Endometrium (tissue), 2 donors: ENCODE data around the gene LAYN.

Source experiments
- FAIRE-seq: peaks from 2 replicates; lab custom pipeline; 2012; peaks lifted over from hg19 to GRCh38; lab: Jason Lieb, UNC
- donor health status: control.
- donor health status: control.

Gene LAYN

GRCh38 chr11:111540114-111540936 lies at the start of gene LAYN:
Gene LAYN, plus strand, starts transcription at chr11:111540720. Its CDS starts 124 bp downstream, at chr11:111540844.
- FAIRE-seq: no peak

DNA sequence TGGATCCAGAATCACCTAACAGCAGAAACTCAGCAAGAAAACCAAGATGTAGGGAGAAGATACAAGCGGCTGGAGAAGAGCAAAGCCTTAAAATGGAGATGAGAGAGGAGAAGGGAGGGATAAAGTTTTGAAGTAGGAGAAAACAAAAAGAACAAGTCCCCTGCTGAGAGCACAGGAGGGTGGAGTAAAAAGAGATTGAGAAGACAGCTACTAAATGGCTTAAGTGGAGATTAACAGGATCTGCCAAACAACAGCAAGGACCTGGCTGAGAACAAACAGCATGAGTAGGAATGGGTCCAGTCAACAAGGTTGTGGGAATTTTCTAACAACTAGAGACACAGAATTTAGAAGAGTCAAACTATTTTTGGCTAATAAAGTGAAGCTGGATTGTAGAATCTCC lies 46.5 kb upstream of the LAYN start:
- no peak for FAIRE-seq

- FAIRE-seq: no peak
Measured at GRCh38 chr11:111499483-111499882, 41.0 kb upstream of the LAYN start.

- no peak for FAIRE-seq
Measured at GRCh38 chr11:111500481-111500880, 40.0 kb upstream of the LAYN start.

GRCh38 chr11:111502611-111503010 lies 37.9 kb upstream of the LAYN start:
- no peak for FAIRE-seq

DNA sequence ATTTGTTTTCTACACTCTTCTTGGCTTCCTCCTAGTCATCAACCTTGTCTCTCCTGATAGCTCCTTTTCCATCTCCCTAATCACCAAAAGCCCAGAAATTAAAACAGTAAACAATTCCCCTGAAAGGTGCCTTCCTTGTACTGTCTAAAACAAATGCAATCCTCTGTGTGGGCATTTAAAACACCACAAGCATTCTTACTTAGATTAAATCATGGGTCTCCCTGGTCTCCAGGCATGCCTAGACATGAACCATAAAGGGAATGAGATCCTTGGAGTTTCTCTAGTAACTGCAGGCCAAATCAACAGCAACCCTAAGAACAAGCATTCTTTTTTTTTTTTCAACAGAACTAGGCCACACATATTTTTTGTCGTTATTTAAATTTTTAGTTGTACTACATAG lies 30.2 kb upstream of the LAYN start:
- no peak for FAIRE-seq

DNA sequence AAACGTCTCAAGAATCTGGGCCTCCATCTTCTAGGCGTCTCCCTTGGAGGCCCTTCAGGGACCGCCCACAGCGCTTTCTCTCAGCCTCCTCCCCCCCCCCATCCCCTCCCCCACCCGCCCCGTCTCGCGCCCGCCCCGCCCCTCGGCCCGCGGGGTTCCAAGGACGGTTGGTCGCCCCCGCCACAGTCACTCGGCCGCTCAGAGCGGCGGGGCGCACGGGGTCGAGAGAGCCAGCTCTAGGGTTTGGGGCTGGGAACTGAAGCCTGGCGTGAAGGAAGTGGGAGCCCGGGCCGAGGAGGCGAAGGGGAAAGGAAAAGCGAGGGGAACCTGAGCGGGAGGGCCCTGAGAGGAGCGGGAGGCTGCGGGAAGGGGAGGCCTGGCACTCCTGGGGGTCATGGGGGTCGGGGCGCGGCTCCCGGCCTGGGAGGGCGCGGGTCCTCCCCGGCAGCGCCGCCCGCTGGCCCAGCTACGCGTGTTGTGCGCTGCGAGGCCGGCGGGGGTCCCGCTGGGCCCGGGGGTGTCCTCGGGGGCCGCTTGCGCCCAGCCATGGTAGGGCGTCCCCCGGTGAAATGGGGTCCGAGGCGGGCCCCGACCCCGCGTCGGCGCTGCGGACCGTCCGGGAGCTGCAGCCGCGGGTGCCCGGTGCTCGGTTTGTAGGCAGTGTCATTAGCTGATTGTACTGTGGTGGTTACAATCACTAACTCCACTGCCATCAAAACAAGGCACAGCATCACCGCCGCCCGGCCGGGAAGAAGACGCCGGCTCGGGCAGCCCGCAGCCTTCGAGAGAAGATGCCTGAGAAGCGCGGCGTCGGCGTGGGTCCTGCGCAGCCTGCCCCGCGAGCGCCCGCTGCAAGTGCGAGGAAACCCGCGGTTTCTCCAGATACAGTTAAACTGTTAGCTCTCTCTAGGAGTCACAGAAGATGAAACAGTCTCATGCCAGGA lies 28.0 kb upstream of the LAYN start, which contains the start of gene BTG4:
BTG4 (minus strand) TSS at position 91 of the 944 bp plus-strand sequence. CDS start 13,610 bp downstream, outside the sequence.
- no peak for FAIRE-seq

- no peak for FAIRE-seq
Measured at GRCh38 chr11:111513240-111513605, 27.3 kb upstream of the LAYN start.

DNA sequence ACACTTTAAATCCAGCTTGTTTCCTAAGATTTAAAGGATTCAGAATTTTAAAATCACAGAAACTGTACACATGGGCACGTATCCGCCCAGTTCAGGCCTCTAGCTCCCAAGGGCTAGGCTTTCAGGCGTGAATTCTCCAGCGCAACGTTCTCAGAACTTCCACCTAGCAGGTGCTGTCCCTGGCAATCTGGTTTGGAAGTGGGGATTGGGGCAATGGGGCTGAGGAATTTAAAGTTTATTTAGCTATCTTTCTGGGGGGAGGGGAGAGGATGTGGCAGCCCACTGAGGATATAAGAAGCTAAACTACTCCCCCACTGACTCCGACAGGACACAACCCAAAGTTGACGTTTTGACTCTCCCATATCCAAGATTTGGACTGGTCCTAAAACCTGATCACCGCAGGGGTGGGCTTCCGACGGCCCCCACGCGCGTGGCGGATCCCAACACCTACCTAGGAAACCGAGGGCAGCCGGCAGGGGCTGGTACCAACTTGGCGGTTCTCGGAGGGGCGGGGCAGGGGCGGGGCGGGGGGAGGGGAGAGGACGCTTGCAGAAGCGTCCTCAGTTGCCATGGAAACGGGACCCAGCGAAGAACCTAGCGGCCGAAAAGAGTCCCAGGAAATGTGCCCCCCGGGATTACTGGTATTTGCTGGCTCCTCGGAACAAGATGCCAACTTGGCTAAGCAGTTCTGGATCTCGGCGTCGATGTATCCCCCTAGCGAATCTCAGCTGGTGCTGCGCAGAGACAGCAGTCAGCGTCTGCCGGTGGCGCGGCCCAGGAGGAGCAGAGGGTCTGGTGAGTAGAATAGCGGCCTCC lies 26.1 kb upstream of the LAYN start, which contains the start of gene HOATZ:
HOATZ (plus strand) TSS at position 563 of the 816 bp plus-strand sequence; CDS start at position 570, 7 bp downstream.
- no peak for FAIRE-seq

- FAIRE-seq: no peak
Measured at GRCh38 chr11:111515591-111515990, 24.9 kb upstream of the LAYN start.

GRCh38 chr11:111518668-111519067 lies 21.9 kb upstream of the LAYN start:
- FAIRE-seq: no peak

GRCh38 chr11:111520560-111520959 lies 20.0 kb upstream of the LAYN start:
- no peak for FAIRE-seq

DNA sequence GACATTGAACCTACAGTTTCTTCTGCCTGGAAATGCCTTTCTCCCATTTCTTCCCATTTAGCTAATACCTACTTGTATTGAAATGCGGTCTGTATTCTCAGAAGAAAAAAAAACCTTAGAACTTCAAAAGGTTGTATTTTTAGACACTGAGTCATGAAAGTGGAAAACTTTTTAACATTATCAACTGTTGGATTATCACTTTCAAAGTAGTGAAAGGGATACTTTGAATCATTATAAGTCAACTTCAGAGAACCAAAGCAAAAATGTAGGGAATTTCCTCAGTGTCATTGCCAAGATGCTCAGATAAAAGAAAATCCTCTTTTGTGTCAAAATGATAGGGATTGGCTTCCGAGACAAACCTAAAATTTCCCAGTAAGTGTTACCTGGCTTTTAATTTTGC lies 19.4 kb upstream of the LAYN start:
- FAIRE-seq: no peak

DNA sequence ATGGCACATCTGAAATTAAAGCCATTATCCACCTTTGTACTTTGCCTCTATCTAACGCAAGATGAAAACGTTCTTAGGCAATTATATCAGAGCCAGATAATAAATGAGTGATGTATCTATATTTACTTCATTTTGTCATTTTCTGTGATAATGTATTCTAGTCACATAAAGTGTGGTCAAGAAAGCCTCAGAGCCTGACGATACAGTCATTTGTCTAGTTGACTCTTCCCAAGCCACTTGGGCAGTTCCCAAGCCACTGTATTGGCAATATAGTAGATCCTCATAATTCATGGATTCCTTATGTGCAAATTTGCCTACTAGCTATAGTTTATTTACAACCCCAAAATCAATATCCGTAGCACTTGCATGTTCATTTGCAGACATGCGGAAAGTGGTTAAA lies 18.1 kb upstream of the LAYN start:
- no peak for FAIRE-seq

GRCh38 chr11:111523343-111523742 lies 17.2 kb upstream of the LAYN start:
- no peak for FAIRE-seq

DNA sequence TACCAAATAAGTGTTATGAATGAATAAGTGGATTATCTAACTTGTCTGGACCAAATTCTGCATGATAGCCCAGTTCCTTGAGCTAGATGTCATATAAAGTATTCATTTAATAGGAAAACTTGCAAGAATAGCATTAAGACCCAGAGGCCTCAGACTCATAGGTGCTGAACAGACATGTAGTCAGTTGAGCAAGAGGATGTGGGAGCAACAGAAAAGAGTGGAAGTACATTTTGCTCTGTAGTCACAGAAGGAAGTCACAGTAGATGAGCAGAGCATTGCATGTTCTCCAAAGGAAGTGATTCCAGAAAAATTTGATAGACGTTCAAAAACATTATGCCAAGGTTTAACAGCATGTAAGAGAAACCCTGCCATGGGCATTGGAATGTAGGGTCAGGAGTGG lies 16.5 kb upstream of the LAYN start:
- FAIRE-seq: no peak

GRCh38 chr11:111525456-111525855 lies 15.1 kb upstream of the LAYN start:
- FAIRE-seq: no peak

DNA sequence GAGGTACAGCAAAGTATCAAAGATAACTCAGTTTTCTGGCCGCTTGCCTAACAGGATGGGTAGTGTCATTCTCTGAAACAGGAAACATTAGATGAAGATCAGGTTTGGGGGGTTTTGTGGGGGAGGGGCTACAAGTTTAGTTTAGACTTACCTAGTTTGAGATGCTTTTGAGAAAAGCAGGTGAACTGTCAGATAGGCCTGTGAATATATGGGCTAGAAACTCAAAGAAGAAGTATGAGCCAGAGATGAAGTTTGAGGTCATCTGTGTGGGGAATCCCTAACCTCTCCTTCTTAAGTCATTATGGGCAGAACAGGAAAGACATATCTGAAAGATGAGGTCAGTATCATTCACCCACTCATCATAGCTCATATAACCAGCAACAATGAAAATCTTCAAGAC lies 14.0 kb upstream of the LAYN start:
- no peak for FAIRE-seq

- no peak for FAIRE-seq
Measured at GRCh38 chr11:111527279-111527678, 13.2 kb upstream of the LAYN start.

DNA sequence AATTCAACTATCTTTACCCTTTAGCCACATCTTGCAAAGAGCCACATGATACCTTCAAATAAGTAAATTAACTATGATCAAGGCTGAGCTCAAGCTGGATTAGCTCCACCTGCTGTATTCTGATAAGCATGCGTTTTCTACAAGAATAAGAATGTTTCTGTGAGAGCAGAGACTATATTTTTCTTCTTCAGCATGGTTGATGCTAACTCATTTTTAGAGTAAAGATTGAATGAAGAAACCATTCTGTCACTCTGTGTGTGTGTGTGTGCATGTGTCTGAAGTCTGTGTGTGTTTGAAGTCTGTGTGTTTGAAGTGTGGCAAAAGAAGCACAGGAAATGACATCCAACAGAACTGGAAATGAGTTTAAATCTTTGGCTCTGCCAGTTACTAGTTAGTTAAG lies 12.0 kb upstream of the LAYN start:
- FAIRE-seq: no peak

GRCh38 chr11:111530091-111530490 lies 10.4 kb upstream of the LAYN start:
- FAIRE-seq: no peak

DNA sequence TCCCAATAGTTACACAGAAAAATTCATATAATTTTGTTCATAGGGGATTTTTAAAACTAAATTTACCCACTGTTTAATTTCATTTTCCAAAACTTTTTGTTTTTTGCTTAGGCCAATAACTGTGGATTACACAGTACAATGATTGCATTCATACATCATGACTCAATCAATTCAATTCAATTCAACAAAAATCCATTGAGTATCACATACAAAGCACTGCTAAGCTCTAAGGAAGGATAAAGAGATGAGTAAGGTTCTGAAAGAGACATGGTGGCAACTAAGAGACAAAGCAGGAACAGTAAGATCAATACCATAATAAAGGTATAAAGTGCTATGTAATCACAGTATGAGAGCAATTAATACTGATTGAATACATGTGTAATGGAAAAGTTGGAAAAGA lies 9.4 kb upstream of the LAYN start:
- no peak for FAIRE-seq
